B cell (primary cell): ENCODE results near the gene TRAM2. TPM values are rescaled to one million over a fixed set of nuclear protein-coding genes. Genes with fewer than 3 reads are reported as not detected.
"Not testable (repeated sequence)": the region's sequence is repeated elsewhere in the genome, so short reads cannot be mapped to it uniquely, and the experiment has no call there.

Experiments used
- ATAC-seq: fragments of 200-7000 bp; cut with Tn5 transposase; one replicate; pipeline ENCODE4 v1.10.0; 2021; ENCODE audit warnings: low read depth, mild to moderate bottlenecking, moderate number of reproducible peaks, moderate library complexity
- CTCF ChIA-PET: fragments of 350-600 bp; sonication (Branson Sonifier 250); formaldehyde crosslinking; loops from one replicate; lab custom pipeline; 2021; ENCODE audit warnings: antibody characterized with exemption, inconsistent platforms; lab: Charles Lee
- POLR2A ChIA-PET: fragments of 350-600 bp; sonication (Branson Sonifier 250); formaldehyde crosslinking; loops from one replicate; lab custom pipeline; 2021; ENCODE audit warnings: antibody characterized with exemption; lab: Charles Lee
- DNase-seq: peaks from one replicate; pipeline ENCODE4 v3.0.0; 2013
- H2AFZ ChIP-seq: 2 replicates; pipeline ENCODE4 v1.6.1; 2012; ENCODE audit warnings: mild to moderate bottlenecking, low read depth, low read length; ENCODE audit not compliant: insufficient read depth, poor library complexity, severe bottlenecking
- H3K27ac ChIP-seq, 2 donors: 1 replicate in 1 of 2; 2 replicates in 1 of 2; pipeline ENCODE4 v1.5.1; 2012 to 2013; ENCODE audit warnings: low read length in 2 of 2, mild to moderate bottlenecking in 2 of 2, moderate library complexity in 1 of 2
- H3K27me3 ChIP-seq, 4 experiments: fragments of 200-600 bp in 1 of 4; sonication (generic) in 1 of 4; replicated peaks in 1 of 4; 1 replicate in 2 of 4; 2 replicates in 2 of 4; pipeline versions ENCODE4 v1.6.1 to v1.7.0; 2013 to 2016; ENCODE audit warnings: low read length in 3 of 4, mild to moderate bottlenecking in 2 of 4, mixed read lengths in 1 of 4, moderate library complexity in 1 of 4; ENCODE audit not compliant: insufficient read depth in 4 of 4, control insufficient read depth in 3 of 4; ENCODE audit errors: control extremely low read depth in 1 of 4
- H3K36me3 ChIP-seq, 2 experiments: replicated peaks in 1 of 2; 1 replicate in 1 of 2; 2 replicates in 1 of 2; pipeline versions ENCODE4 v1.6.1 to v1.7.1; 2013; ENCODE audit warnings: low read length in 1 of 2; ENCODE audit not compliant: insufficient read depth in 2 of 2, control insufficient read depth in 1 of 2; ENCODE audit errors: control extremely low read depth in 1 of 2, extremely low read depth in 1 of 2
- H3K4me1 ChIP-seq, 2 donors: fragments of 200-600 bp in 1 of 2; sonication (generic) in 1 of 2; 1 replicate in 1 of 2; 2 replicates in 1 of 2; pipeline versions ENCODE4 v1.5.1 to v1.6.1; 2013 to 2017; ENCODE audit warnings: low read length in 2 of 2; ENCODE audit not compliant: control insufficient read depth in 2 of 2, insufficient read depth in 2 of 2
- H3K4me2 ChIP-seq: replicated peaks from 2 replicates; pipeline ENCODE3; 2012; ENCODE audit warnings: mild to moderate bottlenecking, low read depth, low read length; ENCODE audit not compliant: poor library complexity, severe bottlenecking
- H3K4me3 ChIP-seq, 5 experiments: fragments of 200-600 bp in 1 of 5; sonication (generic) in 1 of 5; 1 replicate in 3 of 5; 2 replicates in 2 of 5; pipeline versions ENCODE4 v1.5.1 to v1.7.0; 2011 to 2016; ENCODE audit warnings: low read length in 4 of 5, mild to moderate bottlenecking in 4 of 5, low read depth in 2 of 5, control low read depth in 1 of 5, moderate library complexity in 1 of 5; ENCODE audit not compliant: insufficient read depth in 1 of 5; ENCODE audit errors: control extremely low read depth in 1 of 5, extremely low read depth in 1 of 5
- H3K79me2 ChIP-seq: fragments of 200-600 bp; sonication (generic); one replicate; pipeline ENCODE4 v1.6.0; 2016; ENCODE audit warnings: low read length; ENCODE audit not compliant: control insufficient read depth, insufficient read depth
- H3K9ac ChIP-seq: fragments of 200-600 bp; sonication (generic); 2 replicates; pipeline ENCODE4 v1.6.1; 2017; ENCODE audit warnings: mild to moderate bottlenecking, low read length, moderate library complexity
- H3K9me3 ChIP-seq, 3 donors: one replicate each; pipeline versions ENCODE4 v1.6.1 to v1.7.1; 2013; ENCODE audit warnings: low read length in 2 of 3; ENCODE audit not compliant: control insufficient read depth in 2 of 3, insufficient read depth in 1 of 3; ENCODE audit errors: control extremely low read depth in 1 of 3
- H4K20me1 ChIP-seq: 2 replicates; pipeline ENCODE4 v1.6.0; 2012; ENCODE audit warnings: mild to moderate bottlenecking, low read length; ENCODE audit not compliant: insufficient read depth, control insufficient read depth, poor library complexity, severe bottlenecking
- H3K27ac Mint-ChIP-seq: one replicate; pipeline ENCODE4 v1.8.0; 2021; ENCODE audit warnings: mixed read lengths
- H3K27me3 Mint-ChIP-seq: one replicate; pipeline ENCODE4 v1.8.0; 2021; ENCODE audit warnings: mixed read lengths
- H3K4me1 Mint-ChIP-seq: one replicate; pipeline ENCODE4 v1.8.0; 2021; ENCODE audit warnings: mixed read lengths
- H3K4me3 Mint-ChIP-seq: one replicate; pipeline ENCODE4 v1.8.0; 2021; ENCODE audit warnings: mixed read lengths
- H3K9me3 Mint-ChIP-seq: one replicate; pipeline ENCODE4 v1.8.0; 2022; ENCODE audit warnings: mixed read lengths; ENCODE audit not compliant: insufficient read depth
- CTCF ChIP-seq: fragments of 200-600 bp; IDR thresholded peaks from one replicate; pipeline ENCODE4 v1.8.0; 2022; ENCODE audit warnings: antibody characterized with exemption, mild to moderate bottlenecking
- EZH2 ChIP-seq: IDR thresholded peaks from 2 replicates; pipeline ENCODE4 v1.6.1; 2012; ENCODE audit warnings: borderline replicate concordance, low read depth, mild to moderate bottlenecking, moderate library complexity, low read length; ENCODE audit not compliant: insufficient read depth, poor library complexity, severe bottlenecking
- WGBS: methylation state at CpG from one replicate; pipeline ENCODE4 v1.1.5; 2013; ENCODE audit warnings: missing lambda C conversion rate; ENCODE audit not compliant: insufficient coverage; 5-methylcytosine and 5-hydroxymethylcytosine counted together
- intact Hi-C: fragments of 100-400 bp; cut with micrococcal nuclease; formaldehyde crosslinking; loops from one replicate; pipeline ENCODE4 v1.10.0; 2022
- polyA plus RNA-seq: library from polyadenylated mRNA; depleted of rRNA; stranded (reverse); fragments of >200 nt; gene quantifications from 2 replicates; pipeline ENCODE4 v1.2.3, GENCODE V29; 2012
- total RNA-seq, 2 donors: library from RNA; stranded (reverse); fragments of 120-200 nt in 1 of 2; gene quantifications; 1 replicate in 1 of 2; 2 replicates in 1 of 2; pipeline versions ENCODE4 v1.2.3 to v1.2.4, GENCODE V29; 2013 to 2022

The TRAM2 gene
- total and polyA plus RNA-seq, 2 donors (not counting 1 experiment from before 2014, with no cell fraction given) = 9.0 to 13.3 TPM

GRCh38 chr6:52475307-52475706, 101.6 kb downstream of the TRAM2 start:
- no peak for DNase-seq
- Histone ChIP-seq H3K4me2 (no peak overlapping the region), H3K79me2 (no peaks in the 10 kb centered on the region), H3K4me3 (no peak overlapping the region), H3K36me3 (no peaks in the 10 kb centered on the region), H3K9ac (no peak overlapping the region), H3K27me3 (no peaks in the 10 kb centered on the region), H2AFZ (no peak overlapping the region), H4K20me1 (no peaks in the 10 kb centered on the region), H3K4me1 (no peaks in the 10 kb centered on the region), H3K9me3 (no peaks in the 10 kb centered on the region), H3K27ac (no peak overlapping the region)
- WGBS = no CpG with 5 or more reads among the region's 2 CpGs
- ChIA-PET CTCF (no interaction called here), POLR2A (no interaction called here)
- peaks cover 2% of the 10 kb centered on the region for H3K9me3 Mint-ChIP-seq
- H3K4me1 Mint-ChIP-seq = peaks cover 1% of the 10 kb centered on the region
- H3K27me3 Mint-ChIP-seq = no peaks in the 10 kb centered on the region
- intact Hi-C loops = no loop called here
- no peak overlapping the region for H3K27ac Mint-ChIP-seq
- no peak overlapping the region for H3K4me3 Mint-ChIP-seq
- ATAC-seq = no peak
- no peak for TF ChIP-seq CTCF
- no peak for TF ChIP-seq EZH2

DNA sequence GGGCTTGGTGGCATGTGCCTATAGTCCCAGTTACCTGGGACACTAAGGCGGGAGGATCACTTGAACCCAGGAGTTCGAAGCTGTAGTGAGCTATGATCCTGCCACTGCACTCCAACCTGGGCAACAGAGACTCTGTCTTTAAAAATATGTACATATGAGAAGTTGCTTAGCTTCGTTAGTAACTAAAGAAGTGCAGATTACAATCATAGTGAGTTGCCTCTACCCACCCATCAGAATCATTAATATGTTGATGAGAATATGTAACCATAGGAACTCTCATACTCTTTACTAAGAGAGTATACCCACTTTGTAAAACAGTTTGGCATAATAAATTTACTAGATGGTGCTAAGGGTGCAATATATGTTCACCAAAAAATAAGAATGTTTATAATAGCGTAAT, 102.7 kb downstream of the TRAM2 start:
- no peaks in the 10 kb centered on the region for H3K9me3 ChIP-seq
- TF ChIP-seq EZH2 (no peak), CTCF (no peak)
- ATAC-seq = no peak
- H3K9ac ChIP-seq = no peak overlapping the region
- H3K4me1 ChIP-seq = no peaks in the 10 kb centered on the region
- CTCF ChIA-PET = no interaction called here
- no peak overlapping the region for H2AFZ ChIP-seq
- H4K20me1 ChIP-seq = no peaks in the 10 kb centered on the region
- WGBS = 100% methylated on average over 1 of the region's 4 CpGs
- DNase-seq = no peak
- H3K4me2 ChIP-seq = no peak overlapping the region
- H3K27me3 Mint-ChIP-seq = no peaks in the 10 kb centered on the region
- no peaks in the 10 kb centered on the region for H3K79me2 ChIP-seq
- peaks cover 2% of the 10 kb centered on the region for H3K9me3 Mint-ChIP-seq
- H3K27ac Mint-ChIP-seq = no peak overlapping the region
- intact Hi-C loops = no loop called here
- no peak overlapping the region for H3K4me3 Mint-ChIP-seq
- no peaks in the 10 kb centered on the region for H3K27me3 ChIP-seq
- POLR2A ChIA-PET = no interaction called here
- H3K36me3 ChIP-seq = no peaks in the 10 kb centered on the region
- H3K27ac ChIP-seq = no peak overlapping the region
- H3K4me1 Mint-ChIP-seq = peaks cover 1% of the 10 kb centered on the region
- H3K4me3 ChIP-seq = no peak overlapping the region

GRCh38 chr6:52461194-52461593, 115.7 kb downstream of the TRAM2 start:
- H3K9me3 Mint-ChIP-seq, POLR2A ChIA-PET, H3K4me2 ChIP-seq, H3K4me3 Mint-ChIP-seq, H3K79me2 ChIP-seq, H3K36me3 ChIP-seq, H3K4me3 ChIP-seq, H2AFZ ChIP-seq, H3K4me1 ChIP-seq, H3K9me3 ChIP-seq, CTCF ChIA-PET, H3K9ac ChIP-seq, H3K27me3 ChIP-seq, H3K27ac ChIP-seq, intact Hi-C loops, H3K27ac Mint-ChIP-seq, H3K27me3 Mint-ChIP-seq, H3K4me1 Mint-ChIP-seq, H4K20me1 ChIP-seq, ATAC-seq, DNase-seq: not testable (repeated sequence)
- WGBS = 100% methylated on average over 1 of the region's 2 CpGs
